Endodermal cell (in vitro differentiated cells): ENCODE data around the gene CDT1. TPM values are rescaled to one million over a fixed set of nuclear protein-coding genes. Genes with fewer than 3 reads are reported as not detected.
A peak's percentile ranks its signal among the peaks of the same experiment; 100 is the strongest.

ENCODE experiments used
- DNase-seq: peaks from one replicate; pipeline ENCODE4 v3.0.0-alpha.2; 2017
- H3K27ac ChIP-seq: 2 replicates; pipeline ENCODE4 v1.5.1; 2013; ENCODE audit warnings: mild to moderate bottlenecking, low read depth, low read length, moderate library complexity
- H3K27me3 ChIP-seq: 2 replicates; pipeline ENCODE4 v1.6.1; 2013; ENCODE audit warnings: mild to moderate bottlenecking, low read length, moderate library complexity; ENCODE audit not compliant: insufficient read depth, control insufficient read depth, poor library complexity, severe bottlenecking
- H3K36me3 ChIP-seq: 2 replicates; pipeline ENCODE4 v1.7.0; 2013; ENCODE audit warnings: mild to moderate bottlenecking, low read length, moderate library complexity; ENCODE audit not compliant: control insufficient read depth, insufficient read depth
- H3K4me1 ChIP-seq: one replicate; pipeline ENCODE4 v1.7.0; 2013; ENCODE audit warnings: low read length; ENCODE audit not compliant: control insufficient read depth, insufficient read depth
- H3K4me3 ChIP-seq: 2 replicates; pipeline ENCODE4 v1.5.1; 2013; ENCODE audit warnings: mild to moderate bottlenecking, low read length, moderate library complexity
- H3K9ac ChIP-seq: 2 replicates; pipeline ENCODE4 v1.6.1; 2013; ENCODE audit warnings: mild to moderate bottlenecking, low read length, moderate library complexity; ENCODE audit not compliant: poor library complexity, severe bottlenecking; ENCODE audit errors: extremely low read depth
- H3K9me3 ChIP-seq: 2 replicates; pipeline ENCODE4 v1.6.1; 2013; ENCODE audit warnings: mild to moderate bottlenecking, low read length, moderate library complexity; ENCODE audit not compliant: control insufficient read depth
- H3K27ac Mint-ChIP-seq: 2 replicates; pipeline ENCODE4 v1.8.0; 2020; ENCODE audit warnings: mixed read lengths
- H3K27me3 Mint-ChIP-seq: 2 replicates; pipeline ENCODE4 v1.8.0; 2021; ENCODE audit warnings: mild to moderate bottlenecking, mixed read lengths; ENCODE audit not compliant: insufficient read depth
- H3K36me3 Mint-ChIP-seq: 2 replicates; pipeline ENCODE4 v1.8.0; 2020; ENCODE audit warnings: low read depth, mixed read lengths
- H3K4me1 Mint-ChIP-seq: 2 replicates; pipeline ENCODE4 v1.8.0; 2020; ENCODE audit warnings: mixed read lengths
- H3K4me3 Mint-ChIP-seq: 2 replicates; pipeline ENCODE4 v1.8.0; 2020; ENCODE audit warnings: mild to moderate bottlenecking, moderate library complexity, mixed read lengths
- H3K9me3 Mint-ChIP-seq: 2 replicates; pipeline ENCODE4 v1.8.0; 2020; ENCODE audit warnings: mild to moderate bottlenecking, mixed read lengths
- WGBS, 2 experiments: methylation state at CpG; one replicate each; pipeline versions ENCODE4 v1.1.5 to v1.1.7; 2013; ENCODE audit warnings: missing lambda C conversion rate in 2 of 2, mixed read lengths in 1 of 2; ENCODE audit not compliant: insufficient coverage in 1 of 2, insufficient read length in 1 of 2; 5-methylcytosine and 5-hydroxymethylcytosine counted together
- total RNA-seq, 2 donors: library from RNA; stranded (reverse); fragmentation: NEBNext Ultra II Directional in 1 of 2; extraction: Animal tissue kit (Norgen Biotek cat#: 25700) in 1 of 2; gene quantifications; 2 replicates in 1 of 2; 3 replicates in 1 of 2; pipeline ENCODE4 v1.2.1, GENCODE V29; 2021
- TF ChIP-seq, protein P1 (sequence below): fragments of 200-600 bp; sonication (generic); conservative IDR thresholded peaks from 2 replicates; pipeline ENCODE4 v1.5.0; 2021; ENCODE audit warnings: antibody characterized with exemption, mild to moderate bottlenecking

CDT1 gene
- total RNA-seq, 2 donors from 2014 or later = 57.1 to 63.0 TPM

DNA sequence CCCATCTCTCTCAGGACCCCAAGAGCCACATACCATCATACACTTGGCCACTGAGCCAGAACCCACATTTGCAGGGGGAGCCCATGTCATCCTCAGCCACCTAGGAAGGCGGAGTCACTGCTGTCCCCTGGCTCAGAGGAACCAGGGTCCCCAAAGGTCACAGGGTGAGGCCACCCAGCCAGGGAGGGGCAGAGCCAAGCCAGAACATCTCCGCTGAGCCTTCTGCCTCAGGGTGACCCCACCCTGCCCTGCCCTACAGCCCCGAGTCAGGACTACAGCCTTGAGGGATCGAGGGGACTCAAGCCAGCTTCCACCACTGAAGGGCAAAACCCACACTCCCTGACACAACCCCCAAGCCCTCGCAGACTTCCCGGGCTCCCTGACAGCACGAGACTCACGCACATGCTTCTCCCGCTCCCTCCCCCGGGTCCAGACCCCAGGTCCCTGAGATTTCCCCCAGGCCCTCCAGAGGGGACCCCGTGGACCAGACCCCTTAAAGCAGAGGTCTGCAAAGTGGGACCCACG, 36.0 kb upstream of the CDT1 start:
- 86 to 90% methylated on average over 4 to 12 of the region's 12 CpGs for WGBS, 2 experiments
- Mint-ChIP-seq H3K27me3 (peaks cover 2% of the 10 kb centered on the region), H3K9me3 (no peaks in the 10 kb centered on the region), H3K36me3 (no peaks in the 10 kb centered on the region), H3K4me3 (no peak overlapping the region), H3K27ac (peak overlapping the region; percentile 26), H3K4me1 (peaks cover 25% of the 10 kb centered on the region)
- Histone ChIP-seq H3K9ac (no peak overlapping the region), H3K4me1 (peaks cover 35% of the 10 kb centered on the region), H3K27ac (no peak overlapping the region), H3K36me3 (no peaks in the 10 kb centered on the region), H3K27me3 (no peaks in the 10 kb centered on the region), H3K4me3 (no peak overlapping the region), H3K9me3 (no peaks in the 10 kb centered on the region)
- DNase-seq = no peak
- TF ChIP-seq, protein P1, sequence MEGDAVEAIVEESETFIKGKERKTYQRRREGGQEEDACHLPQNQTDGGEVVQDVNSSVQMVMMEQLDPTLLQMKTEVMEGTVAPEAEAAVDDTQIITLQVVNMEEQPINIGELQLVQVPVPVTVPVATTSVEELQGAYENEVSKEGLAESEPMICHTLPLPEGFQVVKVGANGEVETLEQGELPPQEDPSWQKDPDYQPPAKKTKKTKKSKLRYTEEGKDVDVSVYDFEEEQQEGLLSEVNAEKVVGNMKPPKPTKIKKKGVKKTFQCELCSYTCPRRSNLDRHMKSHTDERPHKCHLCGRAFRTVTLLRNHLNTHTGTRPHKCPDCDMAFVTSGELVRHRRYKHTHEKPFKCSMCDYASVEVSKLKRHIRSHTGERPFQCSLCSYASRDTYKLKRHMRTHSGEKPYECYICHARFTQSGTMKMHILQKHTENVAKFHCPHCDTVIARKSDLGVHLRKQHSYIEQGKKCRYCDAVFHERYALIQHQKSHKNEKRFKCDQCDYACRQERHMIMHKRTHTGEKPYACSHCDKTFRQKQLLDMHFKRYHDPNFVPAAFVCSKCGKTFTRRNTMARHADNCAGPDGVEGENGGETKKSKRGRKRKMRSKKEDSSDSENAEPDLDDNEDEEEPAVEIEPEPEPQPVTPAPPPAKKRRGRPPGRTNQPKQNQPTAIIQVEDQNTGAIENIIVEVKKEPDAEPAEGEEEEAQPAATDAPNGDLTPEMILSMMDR = no peak

DNA sequence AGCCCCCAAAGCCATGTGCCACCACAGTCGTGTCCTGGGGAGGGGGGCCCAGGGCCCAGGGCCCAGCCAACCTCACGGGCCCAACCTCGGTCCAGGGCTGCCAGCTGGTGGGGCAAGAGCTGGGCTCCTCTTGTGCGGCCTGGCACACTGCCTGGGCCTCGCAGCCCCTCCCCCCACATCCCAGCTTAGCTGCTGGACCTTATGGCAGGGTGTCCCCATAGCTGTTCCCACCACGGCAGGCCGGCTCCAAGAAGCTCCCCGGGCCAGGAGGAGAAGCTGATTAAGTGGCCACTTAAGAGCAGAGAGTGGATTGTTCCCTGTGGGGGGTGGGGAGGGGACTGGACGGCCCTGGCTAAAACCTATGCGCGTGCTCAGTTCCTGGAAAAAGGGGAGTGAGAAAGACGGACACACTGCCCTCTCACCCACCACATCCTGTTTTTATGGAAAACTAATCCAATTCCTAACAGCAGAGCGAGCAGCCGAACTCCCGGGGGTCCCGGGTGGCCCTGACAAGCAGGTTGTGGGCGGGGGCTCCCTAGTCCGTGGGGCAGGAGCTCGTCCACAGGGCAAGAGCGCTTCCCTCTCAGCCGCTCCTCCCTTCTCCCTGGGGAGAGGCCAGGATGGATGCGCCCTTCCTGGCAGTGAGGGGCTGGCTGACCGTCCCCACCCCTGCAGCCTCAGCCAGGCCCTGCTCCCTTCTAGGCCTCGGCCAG, 35.4 kb upstream of the CDT1 start:
- DNase-seq = no peak
- Mint-ChIP-seq H3K4me1 (peaks cover 23% of the 10 kb centered on the region), H3K27me3 (peaks cover 2% of the 10 kb centered on the region), H3K27ac (no peak overlapping the region), H3K9me3 (no peaks in the 10 kb centered on the region), H3K4me3 (no peak overlapping the region), H3K36me3 (no peaks in the 10 kb centered on the region)
- Histone ChIP-seq H3K9ac (no peak overlapping the region), H3K4me1 (peaks cover 30% of the 10 kb centered on the region), H3K27me3 (no peaks in the 10 kb centered on the region), H3K27ac (no peak overlapping the region), H3K36me3 (no peaks in the 10 kb centered on the region), H3K9me3 (no peaks in the 10 kb centered on the region), H3K4me3 (no peak overlapping the region)
- TF ChIP-seq, protein P1 = no peak
- WGBS, 2 experiments = 86 to 90% methylated on average over 11 to 24 of the region's 24 CpGs

DNA sequence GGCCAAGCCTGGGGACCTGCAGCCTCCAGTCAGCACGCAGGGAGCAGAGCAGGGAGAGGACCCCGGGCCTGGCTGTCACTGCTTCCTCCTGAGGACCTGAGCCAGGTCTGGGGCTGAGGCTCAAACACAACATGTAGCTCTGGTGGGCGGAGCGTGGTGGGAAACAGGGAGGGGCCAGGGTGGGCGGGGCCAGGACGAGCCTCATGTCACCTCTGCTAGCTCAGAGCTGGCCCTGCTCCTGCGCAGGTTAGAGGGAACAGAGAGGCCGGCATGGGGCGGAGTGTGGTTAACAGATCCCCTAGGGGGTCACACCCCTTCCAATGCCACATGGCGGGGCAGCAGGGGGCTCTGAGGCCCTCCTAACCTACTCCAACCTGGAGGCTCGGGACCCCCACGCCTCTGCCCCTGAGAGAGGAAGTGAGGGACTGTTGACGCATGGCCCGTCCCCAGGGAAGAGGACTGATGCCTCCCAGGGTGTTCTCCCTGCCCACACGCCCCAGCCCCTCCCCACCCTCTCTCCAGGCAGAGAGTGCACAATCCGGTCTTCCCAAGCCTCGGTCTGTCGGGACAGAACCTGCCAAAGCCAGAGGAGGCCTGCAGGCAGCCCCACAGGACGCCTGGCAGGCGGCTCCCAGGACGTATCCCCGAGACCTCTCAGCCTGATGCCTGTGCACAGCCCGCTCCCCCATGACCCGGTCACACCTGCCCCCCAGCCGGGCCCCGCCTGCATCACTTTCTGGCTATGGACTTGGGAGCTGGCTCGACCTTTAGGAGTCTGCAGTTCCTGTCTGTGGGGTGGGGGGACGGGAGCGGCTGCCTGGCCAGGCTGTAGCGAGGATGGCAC, 33.8 kb upstream of the CDT1 start:
- H3K4me1 ChIP-seq = peaks cover 22% of the 10 kb centered on the region
- no peak overlapping the region for H3K4me3 Mint-ChIP-seq
- no peaks in the 10 kb centered on the region for H3K36me3 Mint-ChIP-seq
- H3K4me1 Mint-ChIP-seq = peaks cover 17% of the 10 kb centered on the region
- peak; percentile 97 for DNase-seq
- no peak overlapping the region for H3K4me3 ChIP-seq
- H3K9ac ChIP-seq = no peak overlapping the region
- 27 to 34% methylated on average over 18 to 29 of the region's 30 CpGs for WGBS, 2 experiments
- no peaks in the 10 kb centered on the region for H3K36me3 ChIP-seq
- H3K9me3 ChIP-seq = no peaks in the 10 kb centered on the region
- no peak overlapping the region for H3K27ac ChIP-seq
- H3K27me3 Mint-ChIP-seq = peaks cover 2% of the 10 kb centered on the region
- H3K27me3 ChIP-seq = no peaks in the 10 kb centered on the region
- TF ChIP-seq, protein P1 = no peak
- no peaks in the 10 kb centered on the region for H3K9me3 Mint-ChIP-seq
- peak overlapping the region; percentile 10 for H3K27ac Mint-ChIP-seq
